ENCODE data around the gene PDE3A.

PDE3A gene

GRCh38 chr12:20486233-20486632, 117.9 kb downstream of the PDE3A start:
- Histone ChIP-seq H3K9me3 (ENCODE audit: severe bottlenecking) (no peaks in the 10 kb centered on the region), H3K27me3 (ENCODE audit: insufficient read depth, poor library complexity, severe bottlenecking) (no peaks in the 10 kb centered on the region), H3K4me3 (ENCODE audit: severe bottlenecking) (no peak overlapping the region), H3K36me3 (ENCODE audit: low read depth) (no peaks in the 10 kb centered on the region), H3K4me1 (ENCODE audit: insufficient read depth, poor library complexity, severe bottlenecking) (no peaks in the 10 kb centered on the region), H3K27ac (ENCODE audit: poor library complexity, severe bottlenecking) (no peak overlapping the region)
- no peak for TF ChIP-seq CTCF (IDR thresholded peaks at IDR 0.05; ENCODE audit: poor library complexity, severe bottlenecking)
- ATAC-seq (ENCODE audit: low read depth) (no peak), DNase-seq (ENCODE audit: low spot score) (no peak)

- Histone ChIP-seq H3K4me1 (ENCODE audit: insufficient read depth, poor library complexity, severe bottlenecking) (no peaks in the 10 kb centered on the region), H3K27me3 (ENCODE audit: insufficient read depth, poor library complexity, severe bottlenecking) (no peaks in the 10 kb centered on the region), H3K27ac (ENCODE audit: poor library complexity, severe bottlenecking) (no peak overlapping the region), H3K9me3 (ENCODE audit: severe bottlenecking) (no peaks in the 10 kb centered on the region), H3K4me3 (ENCODE audit: severe bottlenecking) (no peak overlapping the region), H3K36me3 (ENCODE audit: low read depth) (no peaks in the 10 kb centered on the region)
- TF ChIP-seq CTCF (IDR thresholded peaks at IDR 0.05; ENCODE audit: poor library complexity, severe bottlenecking): no peak
- no peak for DNase-seq (ENCODE audit: low spot score)
- no peak for ATAC-seq (ENCODE audit: low read depth)
Measured at GRCh38 chr12:20487519-20487918, 119.2 kb downstream of the PDE3A start.

- Histone ChIP-seq H3K27me3 (ENCODE audit: insufficient read depth, poor library complexity, severe bottlenecking) (no peaks in the 10 kb centered on the region), H3K4me1 (ENCODE audit: insufficient read depth, poor library complexity, severe bottlenecking) (no peaks in the 10 kb centered on the region), H3K36me3 (ENCODE audit: low read depth) (no peaks in the 10 kb centered on the region), H3K4me3 (ENCODE audit: severe bottlenecking) (no peak overlapping the region), H3K9me3 (ENCODE audit: severe bottlenecking) (no peaks in the 10 kb centered on the region), H3K27ac (ENCODE audit: poor library complexity, severe bottlenecking) (no peak overlapping the region)
- no peak for ATAC-seq (ENCODE audit: low read depth)
- no peak for TF ChIP-seq CTCF (IDR thresholded peaks at IDR 0.05; ENCODE audit: poor library complexity, severe bottlenecking)
- no peak for DNase-seq (ENCODE audit: low spot score)
Measured at GRCh38 chr12:20489645-20490044, 121.3 kb downstream of the PDE3A start.

DNA sequence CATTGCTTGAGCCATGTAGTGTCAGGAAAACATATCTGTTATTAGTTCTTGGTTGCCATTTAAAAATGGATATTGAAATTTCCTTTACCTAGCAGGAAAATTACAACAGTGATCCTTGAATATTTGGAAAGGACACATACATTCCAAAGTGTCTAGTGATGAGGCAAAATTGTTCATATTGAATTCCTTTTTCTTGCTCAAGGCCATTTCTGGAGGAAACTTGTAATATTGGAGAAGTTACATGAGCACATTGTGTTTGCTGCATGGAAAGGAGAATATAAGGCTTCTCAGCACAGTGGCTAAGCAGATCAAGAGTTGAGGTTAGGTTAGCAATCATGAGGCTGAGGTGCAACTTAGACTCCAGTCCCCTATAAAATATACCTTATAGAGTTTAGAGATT, 121.9 kb downstream of the PDE3A start:
- no peak for ATAC-seq (ENCODE audit: low read depth)
- H3K9me3 ChIP-seq (ENCODE audit: severe bottlenecking): no peaks in the 10 kb centered on the region
- no peaks in the 10 kb centered on the region for H3K4me1 ChIP-seq (ENCODE audit: insufficient read depth, poor library complexity, severe bottlenecking)
- DNase-seq (ENCODE audit: low spot score): no peak
- H3K4me3 ChIP-seq (ENCODE audit: severe bottlenecking): no peak overlapping the region
- no peaks in the 10 kb centered on the region for H3K27me3 ChIP-seq (ENCODE audit: insufficient read depth, poor library complexity, severe bottlenecking)
- TF ChIP-seq CTCF (IDR thresholded peaks at IDR 0.05; ENCODE audit: poor library complexity, severe bottlenecking): no peak
- H3K36me3 ChIP-seq (ENCODE audit: low read depth): no peaks in the 10 kb centered on the region
- no peak overlapping the region for H3K27ac ChIP-seq (ENCODE audit: poor library complexity, severe bottlenecking)

GRCh38 chr12:20491290-20491689, 123.0 kb downstream of the PDE3A start:
- H3K27ac ChIP-seq (ENCODE audit: poor library complexity, severe bottlenecking): no peak overlapping the region
- H3K27me3 ChIP-seq (ENCODE audit: insufficient read depth, poor library complexity, severe bottlenecking): no peaks in the 10 kb centered on the region
- DNase-seq (ENCODE audit: low spot score) (no peak), ATAC-seq (ENCODE audit: low read depth) (no peak)
- no peak overlapping the region for H3K4me3 ChIP-seq (ENCODE audit: severe bottlenecking)
- no peaks in the 10 kb centered on the region for H3K36me3 ChIP-seq (ENCODE audit: low read depth)
- TF ChIP-seq CTCF (IDR thresholded peaks at IDR 0.05; ENCODE audit: poor library complexity, severe bottlenecking): no peak
- H3K9me3 ChIP-seq (ENCODE audit: severe bottlenecking): no peaks in the 10 kb centered on the region
- H3K4me1 ChIP-seq (ENCODE audit: insufficient read depth, poor library complexity, severe bottlenecking): no peaks in the 10 kb centered on the region
